HCT116 (cell line): ENCODE results near the gene IL36RN. TPM values are rescaled to one million over a fixed set of nuclear protein-coding genes. Genes with fewer than 3 reads are reported as not detected.

Experiments used
- ATAC-seq: fragments of 200-7000 bp; cut with Tn5 transposase; 2 replicates; pipeline ENCODE4 v1.9.1; 2020; ENCODE audit warnings: mild to moderate bottlenecking, moderate library complexity
- BruUV-seq: library from RNA; stranded (reverse); fragments of 400-500 nt; replicated peaks from 2 replicates; lab custom pipeline; 2021; lab: Mats Ljungman, UMichigan
- CTCF ChIA-PET: fragments of 300-600 bp; sonication (Branson Sonifier 250); formaldehyde crosslinking; loops from one replicate; lab custom pipeline; 2021; ENCODE audit warnings: antibody characterized with exemption; lab: Charles Lee
- POLR2A ChIA-PET: fragments of 300-600, 350-600 bp; sonication (Branson Sonifier 250); formaldehyde crosslinking; loops from one replicate; lab custom pipeline; 2021; ENCODE audit warnings: antibody characterized with exemption; lab: Charles Lee
- RAD21 ChIA-PET, 2 experiments: fragments of 300-600 bp; sonication (Branson Sonifier 250); formaldehyde crosslinking; loops; one replicate each; lab custom pipeline; 2023; ENCODE audit warnings: low total read pairs in 2 of 2; ENCODE audit not compliant: uncharacterized antibody in 2 of 2, unreplicated experiment in 2 of 2, low non-redundant PET in 1 of 2; lab: Charles Lee
- DNase-seq: peaks from one replicate; pipeline ENCODE4 v3.0.0-alpha.2; 2010; ENCODE audit warnings: low read depth, low spot score
- H2AFZ ChIP-seq: fragments of 200-600 bp; shearing (Covaris generic), sonication (generic); 2 replicates; pipeline ENCODE4 v1.6.1; 2017; ENCODE audit warnings: low read depth, mixed run types, mixed read lengths, antibody characterized with exemption, low read length; ENCODE audit not compliant: poor library complexity, severe bottlenecking
- H3K27ac ChIP-seq: 2 replicates; pipeline ENCODE4 v1.5.1; 2012; ENCODE audit warnings: low read depth, low read length
- H3K27me3 ChIP-seq: fragments of 200-600 bp; sonication (generic); 2 replicates; pipeline ENCODE4 v1.6.1; 2016; ENCODE audit warnings: mixed run types, low read length, mixed read lengths; ENCODE audit not compliant: insufficient read depth
- H3K36me3 ChIP-seq, 2 experiments: fragments of 200-500 bp in 1 of 2; fragments of 200-600 bp in 1 of 2; sonication (Bioruptor generic) in 1 of 2; sonication (generic) in 1 of 2; 2 replicates each; pipeline versions ENCODE4 v1.5.1 to v1.6.1; 2014 to 2016; ENCODE audit warnings: low read length in 2 of 2, inconsistent platforms in 1 of 2, mixed read lengths in 1 of 2, mixed run types in 1 of 2; ENCODE audit not compliant: insufficient read depth in 2 of 2, control insufficient read depth in 1 of 2
- H3K4me1 ChIP-seq, 2 experiments: fragments of 200-600 bp in 1 of 2; sonication (generic) in 1 of 2; 2 replicates each; pipeline versions ENCODE4 v1.5.1 to v1.6.1; 2012 to 2017; ENCODE audit warnings: low read length in 2 of 2, inconsistent platforms in 1 of 2, mild to moderate bottlenecking in 1 of 2, mixed read lengths in 1 of 2, mixed run types in 1 of 2, moderate library complexity in 1 of 2; ENCODE audit not compliant: insufficient read depth in 2 of 2, control insufficient read depth in 1 of 2
- H3K4me2 ChIP-seq: fragments of 200-600 bp; sonication (generic); 2 replicates; pipeline ENCODE4 v1.6.1; 2017; ENCODE audit warnings: mixed run types, low read length, mixed read lengths
- H3K4me3 ChIP-seq, 2 experiments: fragments of 200-600 bp in 1 of 2; sonication (generic) in 1 of 2; replicated peaks in 1 of 2; 2 replicates each; pipeline ENCODE4 v1.5.1; 2011 to 2016; ENCODE audit warnings: low read length in 2 of 2, control low read depth in 1 of 2, low read depth in 1 of 2, mild to moderate bottlenecking in 1 of 2, mixed read lengths in 1 of 2, mixed run types in 1 of 2
- H3K79me2 ChIP-seq: fragments of 200-600 bp; sonication (generic); 2 replicates; pipeline ENCODE4 v1.6.1; 2017; ENCODE audit warnings: mild to moderate bottlenecking, mixed run types, low read length, moderate library complexity, mixed read lengths; ENCODE audit not compliant: insufficient read depth
- H3K9ac ChIP-seq: fragments of 200-600 bp; sonication (generic); 2 replicates; pipeline ENCODE4 v1.6.1; 2016; ENCODE audit warnings: low read length, mixed read lengths
- H3K9me2 ChIP-seq: fragments of 200-600 bp; sonication (generic), shearing (Covaris generic); 2 replicates; pipeline ENCODE4 v1.6.1; 2017; ENCODE audit warnings: mixed run types, mild to moderate bottlenecking, moderate library complexity; ENCODE audit not compliant: insufficient read depth
- H3K9me3 ChIP-seq, 2 experiments: fragments of 200-500 bp in 1 of 2; fragments of 200-600 bp in 1 of 2; sonication (Bioruptor generic) in 1 of 2; sonication (generic) in 1 of 2; 2 replicates each; pipeline ENCODE4 v1.6.1; 2014 to 2017; ENCODE audit warnings: low read length in 2 of 2, mixed read lengths in 2 of 2, inconsistent platforms in 1 of 2, low read depth in 1 of 2, mild to moderate bottlenecking in 1 of 2, mixed run types in 1 of 2, moderate library complexity in 1 of 2; ENCODE audit not compliant: control insufficient read depth in 1 of 2, insufficient read depth in 1 of 2
- H4K20me1 ChIP-seq: fragments of 200-600 bp; sonication (generic), shearing (Covaris generic); 2 replicates; pipeline ENCODE4 v1.6.1; 2017; ENCODE audit warnings: mixed run types, mild to moderate bottlenecking, moderate library complexity; ENCODE audit not compliant: insufficient read depth
- CBX3 ChIP-seq: IDR thresholded peaks from 2 replicates; pipeline ENCODE4 v1.6.1; 2012; ENCODE audit warnings: low read depth
- CEBPB ChIP-seq: IDR thresholded peaks from 2 replicates; pipeline ENCODE4 v1.6.1; 2012; ENCODE audit warnings: low read depth
- EGR1 ChIP-seq: IDR thresholded peaks from 2 replicates; pipeline ENCODE4 v1.6.1; 2012; ENCODE audit warnings: low read depth
- ELF1 ChIP-seq: IDR thresholded peaks from 2 replicates; pipeline ENCODE4 v1.6.1; 2012; ENCODE audit warnings: low read depth, borderline replicate concordance
- EZH2 ChIP-seq: fragments of 200-600 bp; sonication (generic); IDR thresholded peaks from 2 replicates; pipeline ENCODE4 v1.6.1; 2017; ENCODE audit warnings: antibody characterized with exemption, mixed run types
- EZH2phosphoT487 ChIP-seq: fragments of 200-600 bp; IDR thresholded peaks from 2 replicates; pipeline ENCODE4 v1.6.1; 2018; ENCODE audit warnings: antibody characterized with exemption, borderline replicate concordance
- FOSL1 ChIP-seq: IDR thresholded peaks from 2 replicates; pipeline ENCODE4 v1.6.1; 2012; ENCODE audit warnings: low read depth
- JUND ChIP-seq: IDR thresholded peaks from 2 replicates; pipeline ENCODE4 v1.6.1; 2012
- POLR2A ChIP-seq: IDR thresholded peaks from 2 replicates; pipeline ENCODE4 v1.7.0; 2011; ENCODE audit warnings: borderline replicate concordance; ENCODE audit not compliant: insufficient read depth, insufficient read length; ENCODE audit errors: extremely low read depth
- POLR2AphosphoS5 ChIP-seq: IDR thresholded peaks from 2 replicates; pipeline ENCODE4 v1.6.1; 2011; ENCODE audit warnings: mild to moderate bottlenecking, low read depth, low read length, moderate library complexity
- RAD21 ChIP-seq: IDR thresholded peaks from 2 replicates; pipeline ENCODE4 v1.6.1; 2012; ENCODE audit warnings: low read depth, mild to moderate bottlenecking
- SP1 ChIP-seq: IDR thresholded peaks from 2 replicates; pipeline ENCODE4 v1.6.1; 2012; ENCODE audit warnings: low read depth
- SRF ChIP-seq: IDR thresholded peaks from 2 replicates; pipeline ENCODE4 v1.6.1; 2012; ENCODE audit warnings: low read depth
- ZFX ChIP-seq: fragments of 450-650 bp; IDR thresholded peaks from 2 replicates; pipeline ENCODE4 v1.6.1; 2017
- ZNF274 ChIP-seq: fragments of 200-500 bp; sonication (Bioruptor generic); IDR thresholded peaks from 2 replicates; pipeline ENCODE4 v1.6.1; 2014; ENCODE audit warnings: mild to moderate bottlenecking, low read depth, low read length, inconsistent platforms
- intact Hi-C: fragments of 100-400 bp; cut with micrococcal nuclease; formaldehyde crosslinking; loops from 2 replicates; pipeline ENCODE4 v1.10.0; 2022
- total RNA-seq: library from RNA; stranded (reverse); gene quantifications from one replicate; pipeline ENCODE4 v1.2.1, GENCODE V29; 2021; ENCODE audit not compliant: unreplicated experiment
- TF ChIP-seq, protein P1 (sequence below), 3 experiments: fragments of 200-600 bp in 1 of 3; sonication (generic) in 1 of 3; IDR thresholded peaks in 2 of 3; conservative IDR thresholded peaks in 1 of 3; 2 replicates each; pipeline ENCODE4 v1.5.1; 2012 to 2017; ENCODE audit warnings: low read depth in 2 of 3, low read length in 2 of 3, antibody characterized with exemption in 1 of 3, borderline replicate concordance in 1 of 3, control low read depth in 1 of 3, mild to moderate bottlenecking in 1 of 3, mixed read lengths in 1 of 3, mixed run types in 1 of 3, moderate library complexity in 1 of 3; ENCODE audit not compliant: insufficient read depth in 1 of 3
- TF ChIP-seq, protein P2 (sequence below): IDR thresholded peaks from 2 replicates; pipeline ENCODE4 v1.6.1; 2012

IL36RN gene
- total RNA-seq, 1 experiment from 2014 or later, result not detected

DNA sequence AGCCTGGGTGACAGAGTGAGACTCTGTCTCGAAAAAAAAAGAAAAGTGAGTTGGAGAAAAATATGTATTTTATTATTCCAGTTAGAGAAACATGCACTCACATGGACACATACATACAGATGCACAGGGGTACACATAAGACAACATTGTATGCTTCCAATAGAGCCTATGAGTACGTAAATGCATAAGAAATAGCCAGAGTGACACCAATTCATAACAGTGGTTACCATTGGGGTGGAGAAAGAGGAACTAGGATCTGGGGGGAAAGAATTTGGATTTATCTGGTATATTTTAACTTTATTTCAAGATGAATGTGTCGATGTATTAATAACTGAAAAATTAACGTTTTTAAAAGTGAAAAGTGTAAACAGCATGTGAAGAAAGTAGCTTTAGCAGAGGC, 37.7 kb upstream of the IL36RN start:
- Histone ChIP-seq H3K27ac (no peak overlapping the region), H3K4me3 (no peak overlapping the region), H3K9me2 (no peaks in the 10 kb centered on the region), H2AFZ (no peak overlapping the region), H3K79me2 (no peaks in the 10 kb centered on the region), H3K9ac (no peak overlapping the region), H3K4me1 (no peaks in the 10 kb centered on the region)
- intact Hi-C loops, result no loop called here
- CTCF ChIA-PET, result no interaction called here
- no TSS peak for BruUV-seq
- TF ChIP-seq EZH2phosphoT487 (no peak), FOSL1 (no peak), SP1 (no peak), ZFX (no peak), RAD21 (no peak), EZH2 (no peak), CBX3 (no peak), EGR1 (no peak), JUND (no peak), CEBPB (no peak), ZNF274 (no peak), SRF (no peak), ELF1 (no peak), POLR2AphosphoS5 (no peak), POLR2A (no peak)
- TF ChIP-seq, protein P1, sequence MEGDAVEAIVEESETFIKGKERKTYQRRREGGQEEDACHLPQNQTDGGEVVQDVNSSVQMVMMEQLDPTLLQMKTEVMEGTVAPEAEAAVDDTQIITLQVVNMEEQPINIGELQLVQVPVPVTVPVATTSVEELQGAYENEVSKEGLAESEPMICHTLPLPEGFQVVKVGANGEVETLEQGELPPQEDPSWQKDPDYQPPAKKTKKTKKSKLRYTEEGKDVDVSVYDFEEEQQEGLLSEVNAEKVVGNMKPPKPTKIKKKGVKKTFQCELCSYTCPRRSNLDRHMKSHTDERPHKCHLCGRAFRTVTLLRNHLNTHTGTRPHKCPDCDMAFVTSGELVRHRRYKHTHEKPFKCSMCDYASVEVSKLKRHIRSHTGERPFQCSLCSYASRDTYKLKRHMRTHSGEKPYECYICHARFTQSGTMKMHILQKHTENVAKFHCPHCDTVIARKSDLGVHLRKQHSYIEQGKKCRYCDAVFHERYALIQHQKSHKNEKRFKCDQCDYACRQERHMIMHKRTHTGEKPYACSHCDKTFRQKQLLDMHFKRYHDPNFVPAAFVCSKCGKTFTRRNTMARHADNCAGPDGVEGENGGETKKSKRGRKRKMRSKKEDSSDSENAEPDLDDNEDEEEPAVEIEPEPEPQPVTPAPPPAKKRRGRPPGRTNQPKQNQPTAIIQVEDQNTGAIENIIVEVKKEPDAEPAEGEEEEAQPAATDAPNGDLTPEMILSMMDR (IDR thresholded peaks at IDR 0.05 in 2 of 3, conservative IDR thresholded peaks at IDR 0.05 in 1 of 3; ENCODE audit: borderline replicate concordance in 1 of 3, insufficient read depth in 1 of 3, low read depth in 2 of 3, low read length in 2 of 3), result no peak
- TF ChIP-seq, protein P2, sequence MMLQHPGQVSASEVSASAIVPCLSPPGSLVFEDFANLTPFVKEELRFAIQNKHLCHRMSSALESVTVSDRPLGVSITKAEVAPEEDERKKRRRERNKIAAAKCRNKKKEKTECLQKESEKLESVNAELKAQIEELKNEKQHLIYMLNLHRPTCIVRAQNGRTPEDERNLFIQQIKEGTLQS, result no peak
- TF ChIP-seq, all 23 proteins: peak for 0
- peaks cover 40% of the 10 kb centered on the region for H3K27me3 ChIP-seq
- POLR2A ChIA-PET, result no interaction called here
- RAD21 ChIA-PET, result no interaction called here
- no peak for ATAC-seq
- no peaks in the 10 kb centered on the region for H3K36me3 ChIP-seq
- H4K20me1 ChIP-seq, result no peaks in the 10 kb centered on the region
- no peak for DNase-seq
- no peaks in the 10 kb centered on the region for H3K9me3 ChIP-seq
- H3K4me2 ChIP-seq, result no peak overlapping the region
